A549 (cell line): Measurements from ENCODE around the gene ZNF736. TPM values are rescaled to one million over a fixed set of nuclear protein-coding genes. Genes with fewer than 3 reads are reported as not detected.

Source experiments
- ATAC-seq, 2 experiments: fragments of 200-7000 bp in 1 of 2; fragments of >200 bp in 1 of 2; cut with Nextera tagmentation in 1 of 2; cut with Tn5 transposase in 1 of 2; 3 replicates each; pipeline versions ENCODE4 v1.8.0 to v1.9.1; 2018 to 2020; ENCODE audit warnings: mild to moderate bottlenecking in 1 of 2, moderate library complexity in 1 of 2
- CTCF ChIA-PET: fragments of 300-600 bp; sonication (Branson Sonifier 250); formaldehyde crosslinking; extraction: SDS; loops from one replicate; lab custom pipeline; 2021; ENCODE audit warnings: antibody characterized with exemption, inconsistent platforms; lab: Yijun Ruan, JAX
- POLR2A ChIA-PET: fragments of 350-600 bp; formaldehyde crosslinking; extraction: SDS; loops from one replicate; lab custom pipeline; 2021; ENCODE audit warnings: antibody characterized with exemption, inconsistent platforms; lab: Yijun Ruan, JAX
- DNase-seq, 2 experiments: peaks; one replicate each; pipeline versions ENCODE4 v3.0.0 to v3.0.0-alpha.2; 2011 to 2016; ENCODE audit warnings: low read depth in 1 of 2, low spot score in 1 of 2
- FAIRE-seq: peaks from 2 replicates; lab custom pipeline; 2011; peaks lifted over from hg19 to GRCh38; lab: Jason Lieb, UNC
- H3K27ac ChIP-seq, 2 experiments: fragments of >200 bp; sonication (Bioruptor Twin); formaldehyde crosslinking; 3 replicates each; pipeline ENCODE4 v1.5.1; 2016 to 2017
- H3K4me1 ChIP-seq: fragments of >200 bp; sonication (Bioruptor Twin); formaldehyde crosslinking; 3 replicates; pipeline ENCODE4 v1.6.1; 2016
- H3K4me2 ChIP-seq: fragments of >200 bp; sonication (Bioruptor Twin); formaldehyde crosslinking; 3 replicates; pipeline ENCODE4 v1.6.1; 2016
- H3K4me3 ChIP-seq: fragments of >200 bp; sonication (Bioruptor Twin); formaldehyde crosslinking; 3 replicates; pipeline ENCODE4 v1.5.1; 2016
- H3K9me3 ChIP-seq: fragments of >200 bp; sonication (Bioruptor Twin); formaldehyde crosslinking; 3 replicates; pipeline ENCODE4 v1.6.1; 2016
- ATOH8 ChIP-seq: fragments of 250-450 bp; sonication (Bioruptor Pico); IDR thresholded peaks from 2 replicates; pipeline ENCODE4 v1.5.0; 2020; ENCODE audit warnings: low read depth, mild to moderate bottlenecking, moderate library complexity
- CBX2 ChIP-seq: fragments of 200-600 bp; sonication (generic); IDR thresholded peaks from 2 replicates; pipeline ENCODE4 v1.6.1; 2016; ENCODE audit warnings: low read depth, mild to moderate bottlenecking, borderline replicate concordance
- CHD4 ChIP-seq: fragments of 200-600 bp; sonication (generic); IDR thresholded peaks from 2 replicates; pipeline ENCODE4 v1.6.1; 2016; ENCODE audit warnings: antibody characterized with exemption, mild to moderate bottlenecking, borderline replicate concordance
- CTCF ChIP-seq: fragments of >200 bp; sonication (Bioruptor Twin); formaldehyde crosslinking; IDR thresholded peaks from 3 replicates; pipeline ENCODE4 v1.5.1; 2016
- E2F6 ChIP-seq: IDR thresholded peaks from 2 replicates; pipeline ENCODE4 v1.6.1; 2012; ENCODE audit warnings: low read depth, borderline replicate concordance
- EHMT2 ChIP-seq: fragments of 200-600 bp; sonication (generic); IDR thresholded peaks from 2 replicates; pipeline ENCODE4 v1.6.1; 2016; ENCODE audit warnings: antibody characterized with exemption, low read depth, mild to moderate bottlenecking, moderate library complexity
- ELK1 ChIP-seq: fragments of 150-350 bp; IDR thresholded peaks from 2 replicates; pipeline ENCODE4 v1.6.1; 2014; ENCODE audit warnings: low read depth, mild to moderate bottlenecking, low read length
- ESRRA ChIP-seq: fragments of 150-350 bp; IDR thresholded peaks from 2 replicates; pipeline ENCODE4 v1.6.1; 2014; ENCODE audit warnings: mild to moderate bottlenecking, low read length, borderline replicate concordance
- FOSB ChIP-seq: fragments of 250-450 bp; sonication (Bioruptor Pico); IDR thresholded peaks from 2 replicates; pipeline ENCODE4 v1.5.0; 2020; ENCODE audit warnings: mild to moderate bottlenecking, moderate library complexity
- FOSL2 ChIP-seq, 2 experiments: fragments of 450-650 bp in 1 of 2; fragments of >200 bp in 1 of 2; sonication (Bioruptor Twin) in 1 of 2; formaldehyde crosslinking; IDR thresholded peaks; 2 replicates each; pipeline versions ENCODE4 v1.5.0 to v1.6.1; 2016 to 2020; ENCODE audit warnings: mild to moderate bottlenecking in 1 of 2, moderate library complexity in 1 of 2
- FOXS1 ChIP-seq: fragments of 250-450 bp; sonication (Bioruptor Pico); IDR thresholded peaks from 2 replicates; pipeline ENCODE4 v1.5.0; 2020; ENCODE audit warnings: mild to moderate bottlenecking, moderate library complexity
- GATA3 ChIP-seq: IDR thresholded peaks from 2 replicates; pipeline ENCODE4 v1.6.1; 2012; ENCODE audit warnings: borderline replicate concordance
- HOXB13 ChIP-seq: fragments of 250-450 bp; sonication (Bioruptor Pico); IDR thresholded peaks from 2 replicates; pipeline ENCODE4 v1.5.0; 2020; ENCODE audit warnings: low read depth, mild to moderate bottlenecking, moderate library complexity
- JUN ChIP-seq, 2 experiments: fragments of >200 bp; sonication (Bioruptor Twin); formaldehyde crosslinking; IDR thresholded peaks; 2 replicates in 1 of 2; 3 replicates in 1 of 2; pipeline ENCODE4 v1.6.1; 2016 to 2017
- KDM1A ChIP-seq: fragments of 200-600 bp; sonication (generic); IDR thresholded peaks from 2 replicates; pipeline ENCODE4 v1.6.1; 2016; ENCODE audit warnings: low read depth, mild to moderate bottlenecking
- MAFK ChIP-seq: fragments of 450-650 bp; IDR thresholded peaks from 2 replicates; pipeline ENCODE4 v1.6.1; 2014; ENCODE audit not compliant: partially characterized antibody
- MAX ChIP-seq: IDR thresholded peaks from 2 replicates; pipeline ENCODE4 v1.6.1; 2012
- NFE2L2 ChIP-seq: fragments of 150-350 bp; conservative IDR thresholded peaks from 2 replicates; pipeline ENCODE4 v1.6.1; 2014; ENCODE audit warnings: low read length
- NR3C1 ChIP-seq: fragments of >200 bp; sonication (Bioruptor Twin); formaldehyde crosslinking; IDR thresholded peaks from 3 replicates; pipeline ENCODE4 v1.6.1; 2017
- PHF8 ChIP-seq: fragments of 200-600 bp; sonication (generic); IDR thresholded peaks from 2 replicates; pipeline ENCODE4 v1.6.1; 2016; ENCODE audit warnings: low read depth, mild to moderate bottlenecking, antibody characterized with exemption, moderate library complexity, borderline replicate concordance
- POLR2AphosphoS2 ChIP-seq: conservative IDR thresholded peaks from 2 replicates; pipeline ENCODE4 v1.6.1; 2012; ENCODE audit warnings: low read length, improper control_type of control experiment, inconsistent platforms
- RAD21 ChIP-seq, 2 experiments: fragments of >200 bp in 1 of 2; sonication (Bioruptor Twin) in 1 of 2; formaldehyde crosslinking in 1 of 2; IDR thresholded peaks in 1 of 2; conservative IDR thresholded peaks in 1 of 2; 2 replicates in 1 of 2; 3 replicates in 1 of 2; pipeline ENCODE4 v1.6.1; 2012 to 2018; ENCODE audit warnings: inconsistent platforms in 1 of 2
- RNF2 ChIP-seq: fragments of 200-600 bp; sonication (generic); IDR thresholded peaks from 2 replicates; pipeline ENCODE4 v1.6.1; 2016; ENCODE audit warnings: low read depth, mild to moderate bottlenecking, antibody characterized with exemption, moderate library complexity, borderline replicate concordance
- SREBF2 ChIP-seq: fragments of 450-650 bp; IDR thresholded peaks from 2 replicates; pipeline ENCODE4 v1.6.1; 2014; ENCODE audit warnings: mild to moderate bottlenecking, moderate library complexity
- TFCP2L1 ChIP-seq: fragments of 250-450 bp; sonication (Bioruptor Pico); IDR thresholded peaks from 2 replicates; pipeline ENCODE4 v1.5.0; 2021; ENCODE audit warnings: mild to moderate bottlenecking
- ZC3H11A ChIP-seq: fragments of 450-650 bp; IDR thresholded peaks from 2 replicates; pipeline ENCODE4 v1.6.1; 2014; ENCODE audit warnings: antibody characterized with exemption, mild to moderate bottlenecking
- WGBS: methylation state at CpG from one replicate; pipeline ENCODE4 v1.1.6; 2017; ENCODE audit errors: missing lambda C conversion rate; 5-methylcytosine and 5-hydroxymethylcytosine counted together
- polyA plus RNA-seq, 4 experiments: library from polyadenylated mRNA; depleted of rRNA in 3 of 4; stranded (reverse); fragments of >200 nt; fragmentation: RNase III in 1 of 4; extraction: RNeasy Plus Mini Kit Qiagen cat#74134 plus additional on column Dnase treatment in 1 of 4; gene quantifications; 2 replicates in 3 of 4; 3 replicates in 1 of 4; pipeline ENCODE4 v1.2.3, GENCODE V29; 2011 to 2017

Gene ZNF736
- polyA plus RNA-seq, 2 of the 4 experiments (the other 2 are of a cell fraction), result 0.01 to 0.12 TPM

GRCh38 chr7:64300641-64301405, 12.9 kb upstream of the ZNF736 start:
- WGBS, result 17% methylated on average over 8 of the region's 9 CpGs
- POLR2A ChIA-PET, result no interaction called here
- peaks cover 7% of the 10 kb centered on the region; the same call in 1 of the 3 replicates for H3K9me3 ChIP-seq
- CTCF ChIA-PET, result no interaction called here
- FAIRE-seq, result no peak
- H3K4me2 ChIP-seq, result no peak overlapping the region
- ATAC-seq, result no peak
- no peak overlapping the region for H3K4me3 ChIP-seq
- no peaks in the 10 kb centered on the region for H3K4me1 ChIP-seq
- TF ChIP-seq NFE2L2 (no peak), ZC3H11A (no peak), ESRRA (no peak), CBX2 (no peak), JUN (IDR thresholded peaks at IDR 0.05) (no peak), SREBF2 (no peak), FOSL2 (IDR thresholded peaks at IDR 0.05) (no peak), FOSL2 (CRISPR knock-in tag; IDR thresholded peaks at IDR 0.05) (no peak), RAD21 (conservative IDR thresholded peaks at IDR 0.05 in 1 of 2, IDR thresholded peaks at IDR 0.05 in 1 of 2) (no peak), TFCP2L1 (CRISPR knock-in tag) (no peak), ATOH8 (CRISPR knock-in tag) (no peak), E2F6 (no peak), FOXS1 (CRISPR knock-in tag) (no peak), PHF8 (no peak)
- no peak overlapping the region for H3K27ac ChIP-seq
- no peak for DNase-seq

GRCh38 chr7:64307254-64308015, 6.3 kb upstream of the ZNF736 start:
- TF ChIP-seq RNF2 (no peak), NR3C1 (no peak), GATA3 (no peak), E2F6 (no peak), MAFK (no peak), NFE2L2 (no peak), RAD21 (conservative IDR thresholded peaks at IDR 0.05 in 1 of 2, IDR thresholded peaks at IDR 0.05 in 1 of 2) (no peak), EHMT2 (no peak), FOSB (CRISPR knock-in tag) (no peak), HOXB13 (CRISPR knock-in tag) (no peak), KDM1A (no peak), JUN (IDR thresholded peaks at IDR 0.05) (no peak), POLR2AphosphoS2 (no peak), CHD4 (no peak), CTCF (no peak), ELK1 (no peak), MAX (no peak)
- peaks cover 8% of the 10 kb centered on the region; the same call in 2 of the 3 replicates for H3K9me3 ChIP-seq
- CTCF ChIA-PET, result no interaction called here
- no peak overlapping the region for H3K4me2 ChIP-seq
- H3K27ac ChIP-seq, result no peak overlapping the region
- WGBS, result 12% methylated on average over 24 of the region's 33 CpGs
- FAIRE-seq, result no peak
- POLR2A ChIA-PET, result no interaction called here
- DNase-seq, result no peak
- no peaks in the 10 kb centered on the region for H3K4me1 ChIP-seq
- H3K4me3 ChIP-seq, result no peak overlapping the region
- ATAC-seq, result no peak
